B cell (primary cell): ENCODE data around the gene MAML3. TPM values are rescaled to one million over a fixed set of nuclear protein-coding genes. Genes with fewer than 3 reads are reported as not detected.

Experiments used
- ATAC-seq: fragments of 200-7000 bp; cut with Tn5 transposase; one replicate; pipeline ENCODE4 v1.10.0; 2021; ENCODE audit warnings: low read depth, mild to moderate bottlenecking, moderate number of reproducible peaks, moderate library complexity
- CTCF ChIA-PET: fragments of 350-600 bp; sonication (Branson Sonifier 250); formaldehyde crosslinking; loops from one replicate; lab custom pipeline; 2021; ENCODE audit warnings: antibody characterized with exemption, inconsistent platforms; lab: Charles Lee
- POLR2A ChIA-PET: fragments of 350-600 bp; sonication (Branson Sonifier 250); formaldehyde crosslinking; loops from one replicate; lab custom pipeline; 2021; ENCODE audit warnings: antibody characterized with exemption; lab: Charles Lee
- DNase-seq: peaks from one replicate; pipeline ENCODE4 v3.0.0; 2013
- H2AFZ ChIP-seq: 2 replicates; pipeline ENCODE4 v1.6.1; 2012; ENCODE audit warnings: mild to moderate bottlenecking, low read depth, low read length; ENCODE audit not compliant: insufficient read depth, poor library complexity, severe bottlenecking
- H3K27ac ChIP-seq, 2 donors: 1 replicate in 1 of 2; 2 replicates in 1 of 2; pipeline ENCODE4 v1.5.1; 2012 to 2013; ENCODE audit warnings: low read length in 2 of 2, mild to moderate bottlenecking in 2 of 2, moderate library complexity in 1 of 2
- H3K27me3 ChIP-seq, 4 experiments: fragments of 200-600 bp in 1 of 4; sonication (generic) in 1 of 4; replicated peaks in 1 of 4; 1 replicate in 2 of 4; 2 replicates in 2 of 4; pipeline versions ENCODE4 v1.6.1 to v1.7.0; 2013 to 2016; ENCODE audit warnings: low read length in 3 of 4, mild to moderate bottlenecking in 2 of 4, mixed read lengths in 1 of 4, moderate library complexity in 1 of 4; ENCODE audit not compliant: insufficient read depth in 4 of 4, control insufficient read depth in 3 of 4; ENCODE audit errors: control extremely low read depth in 1 of 4
- H3K36me3 ChIP-seq, 2 experiments: replicated peaks in 1 of 2; 1 replicate in 1 of 2; 2 replicates in 1 of 2; pipeline versions ENCODE4 v1.6.1 to v1.7.1; 2013; ENCODE audit warnings: low read length in 1 of 2; ENCODE audit not compliant: insufficient read depth in 2 of 2, control insufficient read depth in 1 of 2; ENCODE audit errors: control extremely low read depth in 1 of 2, extremely low read depth in 1 of 2
- H3K4me1 ChIP-seq, 2 donors: fragments of 200-600 bp in 1 of 2; sonication (generic) in 1 of 2; 1 replicate in 1 of 2; 2 replicates in 1 of 2; pipeline versions ENCODE4 v1.5.1 to v1.6.1; 2013 to 2017; ENCODE audit warnings: low read length in 2 of 2; ENCODE audit not compliant: control insufficient read depth in 2 of 2, insufficient read depth in 2 of 2
- H3K4me2 ChIP-seq: replicated peaks from 2 replicates; pipeline ENCODE3; 2012; ENCODE audit warnings: mild to moderate bottlenecking, low read depth, low read length; ENCODE audit not compliant: poor library complexity, severe bottlenecking
- H3K4me3 ChIP-seq, 5 experiments: fragments of 200-600 bp in 1 of 5; sonication (generic) in 1 of 5; 1 replicate in 3 of 5; 2 replicates in 2 of 5; pipeline versions ENCODE4 v1.5.1 to v1.7.0; 2011 to 2016; ENCODE audit warnings: low read length in 4 of 5, mild to moderate bottlenecking in 4 of 5, low read depth in 2 of 5, control low read depth in 1 of 5, moderate library complexity in 1 of 5; ENCODE audit not compliant: insufficient read depth in 1 of 5; ENCODE audit errors: control extremely low read depth in 1 of 5, extremely low read depth in 1 of 5
- H3K79me2 ChIP-seq: fragments of 200-600 bp; sonication (generic); one replicate; pipeline ENCODE4 v1.6.0; 2016; ENCODE audit warnings: low read length; ENCODE audit not compliant: control insufficient read depth, insufficient read depth
- H3K9ac ChIP-seq: fragments of 200-600 bp; sonication (generic); 2 replicates; pipeline ENCODE4 v1.6.1; 2017; ENCODE audit warnings: mild to moderate bottlenecking, low read length, moderate library complexity
- H3K9me3 ChIP-seq, 3 donors: one replicate each; pipeline versions ENCODE4 v1.6.1 to v1.7.1; 2013; ENCODE audit warnings: low read length in 2 of 3; ENCODE audit not compliant: control insufficient read depth in 2 of 3, insufficient read depth in 1 of 3; ENCODE audit errors: control extremely low read depth in 1 of 3
- H4K20me1 ChIP-seq: 2 replicates; pipeline ENCODE4 v1.6.0; 2012; ENCODE audit warnings: mild to moderate bottlenecking, low read length; ENCODE audit not compliant: insufficient read depth, control insufficient read depth, poor library complexity, severe bottlenecking
- H3K27ac Mint-ChIP-seq: one replicate; pipeline ENCODE4 v1.8.0; 2021; ENCODE audit warnings: mixed read lengths
- H3K27me3 Mint-ChIP-seq: one replicate; pipeline ENCODE4 v1.8.0; 2021; ENCODE audit warnings: mixed read lengths
- H3K4me1 Mint-ChIP-seq: one replicate; pipeline ENCODE4 v1.8.0; 2021; ENCODE audit warnings: mixed read lengths
- H3K4me3 Mint-ChIP-seq: one replicate; pipeline ENCODE4 v1.8.0; 2021; ENCODE audit warnings: mixed read lengths
- H3K9me3 Mint-ChIP-seq: one replicate; pipeline ENCODE4 v1.8.0; 2022; ENCODE audit warnings: mixed read lengths; ENCODE audit not compliant: insufficient read depth
- EZH2 ChIP-seq: IDR thresholded peaks from 2 replicates; pipeline ENCODE4 v1.6.1; 2012; ENCODE audit warnings: borderline replicate concordance, low read depth, mild to moderate bottlenecking, moderate library complexity, low read length; ENCODE audit not compliant: insufficient read depth, poor library complexity, severe bottlenecking
- WGBS: methylation state at CpG from one replicate; pipeline ENCODE4 v1.1.5; 2013; ENCODE audit warnings: missing lambda C conversion rate; ENCODE audit not compliant: insufficient coverage; 5-methylcytosine and 5-hydroxymethylcytosine counted together
- intact Hi-C: fragments of 100-400 bp; cut with micrococcal nuclease; formaldehyde crosslinking; loops from one replicate; pipeline ENCODE4 v1.10.0; 2022
- polyA plus RNA-seq: library from polyadenylated mRNA; depleted of rRNA; stranded (reverse); fragments of >200 nt; gene quantifications from 2 replicates; pipeline ENCODE4 v1.2.3, GENCODE V29; 2012
- total RNA-seq, 2 donors: library from RNA; stranded (reverse); fragments of 120-200 nt in 1 of 2; gene quantifications; 1 replicate in 1 of 2; 2 replicates in 1 of 2; pipeline versions ENCODE4 v1.2.3 to v1.2.4, GENCODE V29; 2013 to 2022
- TF ChIP-seq, protein P1 (sequence below): fragments of 200-600 bp; IDR thresholded peaks from one replicate; pipeline ENCODE4 v1.8.0; 2022; ENCODE audit warnings: antibody characterized with exemption, mild to moderate bottlenecking

Gene MAML3
- total and polyA plus RNA-seq, 2 donors (not counting 1 experiment from before 2014, with no cell fraction given) = 0.94 to 5.3 TPM

DNA sequence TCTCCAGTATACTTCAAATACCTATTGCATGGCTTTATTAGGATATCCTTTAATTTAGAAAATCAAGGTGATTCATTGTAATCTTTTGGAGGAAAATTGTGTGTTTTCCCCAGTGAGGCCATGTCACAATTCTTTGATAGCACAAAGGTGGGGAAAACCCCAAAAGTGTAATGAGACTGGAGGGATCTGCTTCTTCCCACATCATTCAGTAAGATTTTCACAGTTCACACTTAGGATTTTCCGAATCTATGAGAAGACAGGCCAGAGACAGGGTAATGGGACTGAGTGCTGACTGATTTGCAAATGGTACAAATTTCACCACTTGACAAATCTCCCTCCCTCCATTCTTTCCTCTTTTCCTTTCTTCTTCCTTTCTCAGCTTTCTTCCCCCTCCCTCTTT lies 307.2 kb downstream of the MAML3 start:
- no CpG with 5 or more reads among the region's 1 CpG for WGBS
- H3K4me3 Mint-ChIP-seq = no peak overlapping the region
- intact Hi-C loops = no loop called here
- Histone ChIP-seq H3K4me3 (no peak overlapping the region), H3K4me2 (no peak overlapping the region), H3K4me1 (peaks cover 0 to 2% of the 10 kb centered on the region in 2 donors), H3K27ac (no peak overlapping the region), H3K79me2 (no peaks in the 10 kb centered on the region), H3K9me3 (no peaks in the 10 kb centered on the region), H3K9ac (no peak overlapping the region), H3K36me3 (no peaks in the 10 kb centered on the region), H4K20me1 (no peaks in the 10 kb centered on the region), H2AFZ (no peak overlapping the region), H3K27me3 (peaks cover 0 to 3% (median 0%) of the 10 kb centered on the region in 4 experiments)
- no peaks in the 10 kb centered on the region for H3K4me1 Mint-ChIP-seq
- H3K9me3 Mint-ChIP-seq = no peaks in the 10 kb centered on the region
- TF ChIP-seq, protein P1, sequence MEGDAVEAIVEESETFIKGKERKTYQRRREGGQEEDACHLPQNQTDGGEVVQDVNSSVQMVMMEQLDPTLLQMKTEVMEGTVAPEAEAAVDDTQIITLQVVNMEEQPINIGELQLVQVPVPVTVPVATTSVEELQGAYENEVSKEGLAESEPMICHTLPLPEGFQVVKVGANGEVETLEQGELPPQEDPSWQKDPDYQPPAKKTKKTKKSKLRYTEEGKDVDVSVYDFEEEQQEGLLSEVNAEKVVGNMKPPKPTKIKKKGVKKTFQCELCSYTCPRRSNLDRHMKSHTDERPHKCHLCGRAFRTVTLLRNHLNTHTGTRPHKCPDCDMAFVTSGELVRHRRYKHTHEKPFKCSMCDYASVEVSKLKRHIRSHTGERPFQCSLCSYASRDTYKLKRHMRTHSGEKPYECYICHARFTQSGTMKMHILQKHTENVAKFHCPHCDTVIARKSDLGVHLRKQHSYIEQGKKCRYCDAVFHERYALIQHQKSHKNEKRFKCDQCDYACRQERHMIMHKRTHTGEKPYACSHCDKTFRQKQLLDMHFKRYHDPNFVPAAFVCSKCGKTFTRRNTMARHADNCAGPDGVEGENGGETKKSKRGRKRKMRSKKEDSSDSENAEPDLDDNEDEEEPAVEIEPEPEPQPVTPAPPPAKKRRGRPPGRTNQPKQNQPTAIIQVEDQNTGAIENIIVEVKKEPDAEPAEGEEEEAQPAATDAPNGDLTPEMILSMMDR = no peak
- no peak for TF ChIP-seq EZH2
- H3K27ac Mint-ChIP-seq = no peak overlapping the region
- CTCF ChIA-PET = no interaction called here
- peaks cover 15% of the 10 kb centered on the region for H3K27me3 Mint-ChIP-seq
- no peak for DNase-seq
- no peak for ATAC-seq
- POLR2A ChIA-PET = no interaction called here

DNA sequence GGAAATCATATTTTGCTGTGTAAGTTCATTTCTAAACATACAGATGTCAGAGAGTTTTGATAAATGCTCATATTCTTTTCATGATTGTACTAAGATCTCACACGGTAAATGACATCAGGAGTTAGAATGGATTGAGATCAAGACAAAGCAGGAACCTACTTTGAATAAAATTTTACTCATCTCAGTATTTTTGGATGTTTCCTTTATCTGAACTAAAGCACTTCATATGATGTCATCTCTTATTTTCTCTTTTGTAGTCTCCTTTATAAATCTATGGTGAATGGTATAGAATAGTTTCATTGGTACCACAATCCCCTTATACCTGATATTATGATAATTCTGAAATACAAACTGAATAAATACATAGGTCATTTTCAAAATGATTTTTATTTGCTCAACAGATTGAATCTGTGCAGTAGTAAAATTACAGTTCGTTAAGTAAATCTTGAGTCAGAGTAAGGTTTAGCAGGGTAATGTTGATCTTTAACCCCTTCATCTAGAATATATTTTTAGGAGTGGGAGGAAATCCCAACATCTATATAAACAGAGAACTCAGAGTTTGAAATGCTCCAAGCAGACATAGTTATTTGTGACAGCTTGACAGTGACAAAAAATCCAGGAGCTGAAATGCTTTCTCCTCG lies 308.4 kb downstream of the MAML3 start:
- CTCF ChIA-PET = no interaction called here
- H3K4me1 Mint-ChIP-seq = peaks cover 3% of the 10 kb centered on the region
- Histone ChIP-seq H4K20me1 (no peaks in the 10 kb centered on the region), H3K4me1 (peaks cover 0 to 4% of the 10 kb centered on the region in 2 donors), H3K27me3 (peaks cover 0 to 3% (median 0%) of the 10 kb centered on the region in 4 experiments), H3K9me3 (no peaks in the 10 kb centered on the region), H3K79me2 (no peaks in the 10 kb centered on the region), H3K4me3 (no peak overlapping the region), H3K9ac (no peak overlapping the region), H3K27ac (no peak overlapping the region), H3K36me3 (no peaks in the 10 kb centered on the region), H2AFZ (no peak overlapping the region), H3K4me2 (no peak overlapping the region)
- no peak overlapping the region for H3K4me3 Mint-ChIP-seq
- no peak for DNase-seq
- TF ChIP-seq EZH2 = no peak
- TF ChIP-seq, protein P1 = no peak
- no CpG with 5 or more reads among the region's 3 CpGs for WGBS
- intact Hi-C loops = no loop called here
- H3K27ac Mint-ChIP-seq = no peak overlapping the region
- POLR2A ChIA-PET = no interaction called here
- H3K9me3 Mint-ChIP-seq = no peaks in the 10 kb centered on the region
- ATAC-seq = no peak
- H3K27me3 Mint-ChIP-seq = peaks cover 15% of the 10 kb centered on the region
